ENCODE measurements around the gene FXR2. TPM values are rescaled to one million over a fixed set of nuclear protein-coding genes. Genes with fewer than 3 reads are reported as not detected.

FXR2 gene
- total RNA-seq, 1 experiment from 2014 or later = 11.4 TPM

- no peak for DNase-seq (ENCODE audit: low spot score)
These were observed 25.4 kb downstream of the FXR2 start for GRCh38 chr17:7589204-7589868.

DNA sequence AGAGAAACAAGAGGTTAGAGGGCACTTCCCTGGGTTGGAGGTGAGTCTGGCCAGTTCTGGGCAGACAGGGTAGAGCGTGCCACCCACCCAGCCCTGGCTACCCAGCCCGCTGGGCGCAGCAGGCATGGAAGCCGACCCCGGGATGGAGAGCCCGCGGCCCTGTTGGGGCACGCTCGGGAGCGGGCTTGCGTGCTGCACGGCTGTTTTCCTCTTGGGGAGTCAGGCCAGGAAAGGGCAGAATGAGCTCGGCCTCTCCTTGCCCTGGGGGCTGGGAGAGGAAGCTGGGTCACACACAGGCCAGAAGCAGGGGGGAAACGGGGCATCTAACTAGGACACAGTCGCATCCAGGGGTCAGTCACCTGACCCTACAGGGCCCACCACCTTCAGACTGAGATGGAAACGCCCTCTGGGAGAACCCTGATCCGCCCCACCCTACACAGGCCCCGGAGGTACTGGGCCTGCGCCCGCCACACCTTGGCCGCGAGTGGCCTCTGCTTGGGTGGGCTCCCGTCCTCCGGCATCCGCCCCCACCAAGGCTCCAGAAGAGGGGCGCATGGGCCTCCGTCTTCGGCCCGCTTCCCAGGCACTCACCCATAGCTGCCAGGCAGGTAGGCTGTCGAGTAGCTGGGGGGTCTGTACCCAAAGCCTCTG, 26.0 kb downstream of the FXR2 start:
- DNase-seq (ENCODE audit: low spot score) = no peak

DNA sequence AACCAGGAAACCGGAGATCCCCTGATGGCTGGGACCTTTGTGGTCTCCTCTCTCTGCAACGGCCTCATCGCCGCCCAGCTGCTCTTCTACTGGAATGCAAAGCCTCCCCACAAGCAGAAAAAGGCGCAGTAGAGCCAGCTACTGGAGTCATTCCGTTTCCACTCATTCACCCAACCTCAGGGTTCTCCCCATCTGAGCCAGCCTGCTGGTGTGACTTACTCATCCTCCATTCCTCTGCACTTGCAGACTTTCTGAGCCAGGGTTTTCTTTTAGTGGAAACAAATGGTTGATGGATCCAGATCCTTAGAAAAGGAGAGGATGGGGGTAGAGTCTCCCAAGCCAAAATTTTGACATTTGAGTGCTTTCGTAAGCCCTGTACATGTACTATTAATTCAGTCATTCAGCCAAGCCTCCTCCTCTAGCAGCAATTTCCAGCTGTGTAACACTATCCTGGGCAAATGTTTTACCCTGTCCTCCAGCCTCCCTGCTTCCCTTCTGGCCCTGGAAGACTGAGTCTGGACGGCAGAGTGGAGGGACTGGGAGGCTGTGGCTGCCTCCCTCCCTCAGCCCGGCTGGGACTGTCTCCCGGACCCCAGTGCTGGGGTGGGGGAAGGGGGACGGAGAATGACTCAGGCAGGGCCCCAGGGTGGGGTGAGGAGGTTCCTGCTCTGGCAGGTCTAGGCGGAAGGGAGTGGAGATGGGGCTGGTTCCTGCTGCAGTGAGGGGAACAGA, 27.1 kb downstream of the FXR2 start:
- DNase-seq (ENCODE audit: low spot score) = no peak

GRCh38 chr17:7586673-7587419, 27.9 kb downstream of the FXR2 start:
- DNase-seq (ENCODE audit: low spot score) = no peak

- peak; percentile 91 for DNase-seq (ENCODE audit: low spot score)
These were observed 31.2 kb downstream of the FXR2 start, which contains the start of gene MPDU1 for GRCh38 chr17:7583253-7584109. TSS of gene MPDU1 (plus strand) at chr17:7583852. CDS start at chr17:7583863, 11 bp downstream.

DNA sequence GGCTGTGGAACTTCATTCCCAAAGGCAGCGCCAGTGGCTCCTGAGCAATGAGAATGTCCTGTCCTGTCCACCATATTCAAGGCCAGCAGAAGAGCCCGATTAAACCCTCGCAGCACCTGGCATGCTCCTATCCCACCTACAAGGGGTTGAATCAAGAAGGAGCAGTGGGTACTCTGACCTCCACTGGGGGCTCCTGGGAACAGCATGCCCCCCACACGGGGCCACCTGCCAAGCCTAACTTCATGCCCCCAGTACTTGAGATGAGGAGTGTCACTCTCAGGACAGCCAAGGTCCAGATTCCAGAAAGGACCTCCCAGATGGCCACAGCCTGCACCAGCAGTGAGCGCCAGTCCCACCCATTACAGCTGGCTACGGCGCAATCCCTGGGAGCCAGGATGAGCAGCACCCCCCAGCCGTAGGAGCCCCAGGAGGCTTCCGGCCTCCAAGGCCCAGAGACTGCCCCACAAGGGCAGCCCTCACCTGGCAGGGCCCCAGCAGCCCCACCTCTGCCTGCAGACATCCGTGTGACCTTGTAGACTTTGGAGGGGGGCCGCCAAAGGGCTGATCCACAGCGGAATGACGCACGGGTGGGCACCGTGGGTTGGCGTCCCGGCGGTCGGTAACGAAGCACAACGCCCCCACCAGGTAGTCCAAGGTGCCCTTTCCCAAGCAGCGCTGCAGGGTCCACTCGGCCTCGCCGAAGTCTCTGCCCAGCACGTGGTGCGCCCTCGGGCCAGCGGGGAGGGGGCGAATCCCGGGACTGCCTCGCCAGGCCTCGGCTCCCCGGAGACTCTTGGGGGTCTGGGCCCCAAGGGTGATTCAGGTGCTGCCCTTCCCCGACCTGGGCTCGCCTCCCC, 32.1 kb downstream of the FXR2 start:
- DNase-seq (ENCODE audit: low spot score) = no peak

- DNase-seq (ENCODE audit: low spot score) = no peak
These were observed 33.8 kb downstream of the FXR2 start for GRCh38 chr17:7580604-7581575.

GRCh38 chr17:7579834-7580603, 34.7 kb downstream of the FXR2 start:
- DNase-seq (ENCODE audit: low spot score) = no peak

GRCh38 chr17:7579001-7579833, 35.5 kb downstream of the FXR2 start, which contains the start of gene CD68:
TSS of gene CD68 (plus strand) at chr17:7579638. CDS start at chr17:7579678, 40 bp downstream.
- peak; percentile 84 for DNase-seq (ENCODE audit: low spot score)

- no peak for DNase-seq (ENCODE audit: low spot score)
These were observed 37.1 kb downstream of the FXR2 start for GRCh38 chr17:7577327-7578199.

DNA sequence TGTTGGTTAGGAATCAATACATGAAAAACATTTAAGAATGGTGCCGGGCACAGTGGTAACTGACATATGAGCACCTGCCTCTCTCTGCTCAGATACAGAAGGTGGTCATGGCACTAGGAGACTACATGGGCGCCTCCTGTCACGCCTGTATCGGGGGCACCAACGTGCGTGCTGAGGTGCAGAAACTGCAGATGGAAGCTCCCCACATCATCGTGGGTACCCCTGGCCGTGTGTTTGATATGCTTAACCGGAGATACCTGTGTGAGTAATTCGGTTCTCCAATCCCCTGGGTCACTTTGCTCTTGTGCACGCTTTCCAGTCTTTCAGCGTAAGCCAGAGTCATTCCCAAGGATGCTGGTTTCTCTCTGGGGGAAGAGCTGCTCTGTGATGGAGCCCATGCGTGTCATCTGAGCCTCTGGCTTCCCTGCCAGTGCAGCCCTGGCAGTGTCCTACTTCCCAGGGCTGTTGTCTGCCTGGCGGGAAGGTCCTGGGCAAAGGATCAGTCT, 38.2 kb downstream of the FXR2 start:
- DNase-seq (ENCODE audit: low spot score) = no peak

DNA sequence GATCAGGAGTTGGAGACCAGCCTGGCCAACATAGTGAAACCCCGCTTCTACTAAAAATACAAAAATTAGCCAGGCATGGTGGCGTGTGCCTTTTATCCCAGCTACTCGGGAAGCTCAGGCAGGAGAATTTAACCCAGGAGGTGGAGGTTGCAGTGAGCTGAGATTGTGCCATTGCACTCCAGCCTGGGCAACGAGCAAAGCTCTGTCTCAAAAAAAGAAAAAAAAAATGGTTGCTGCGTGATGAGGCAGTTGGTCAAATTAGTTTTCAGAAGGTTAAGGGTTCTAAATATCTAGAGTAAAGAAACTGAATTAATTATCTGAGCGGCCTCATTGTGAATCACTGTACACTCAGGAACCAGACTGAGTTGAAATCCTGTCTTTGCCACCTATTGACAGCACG, 38.7 kb downstream of the FXR2 start:
- no peak for DNase-seq (ENCODE audit: low spot score)

DNA sequence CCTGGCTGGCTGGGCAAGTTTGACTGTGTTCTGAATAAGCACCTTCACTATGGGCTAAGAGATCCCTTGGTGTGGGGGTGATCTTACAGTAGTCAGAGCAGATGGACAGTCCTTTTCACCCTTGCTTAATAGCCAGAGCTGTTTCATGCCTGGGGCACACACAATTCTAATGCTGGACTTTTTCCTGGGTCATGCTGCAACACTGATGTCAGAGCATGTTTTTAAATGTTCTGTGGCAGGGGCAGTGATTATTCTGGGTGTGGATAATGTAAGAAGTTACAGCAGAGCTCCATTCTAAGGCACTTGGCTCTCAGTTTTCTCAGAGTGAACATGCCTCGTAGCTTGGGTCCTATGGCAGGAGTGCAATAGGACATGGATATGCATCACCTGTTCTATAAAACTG, 39.2 kb downstream of the FXR2 start:
- no peak for DNase-seq (ENCODE audit: low spot score)

GRCh38 chr17:7574176-7574953, 40.3 kb downstream of the FXR2 start:
- no peak for DNase-seq (ENCODE audit: low spot score)

Data from H4 (cell line).